Measurements from ENCODE around the gene LYRM1.
"Not testable (repeated sequence)": the region's sequence is repeated elsewhere in the genome, so short reads cannot be mapped to it uniquely, and the experiment has no call there.

Gene LYRM1, protein sequence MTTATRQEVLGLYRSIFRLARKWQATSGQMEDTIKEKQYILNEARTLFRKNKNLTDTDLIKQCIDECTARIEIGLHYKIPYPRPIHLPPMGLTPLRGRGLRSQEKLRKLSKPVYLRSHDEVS

GRCh38 chr16:20900299-20901067 lies at the start of gene LYRM1, which contains the start of gene DCUN1D3:
LYRM1 (plus strand) TSS chr16:20900771; CDS start chr16:20915556, 14,785 bp downstream.
DCUN1D3 (minus strand) TSS chr16:20900358; CDS start chr16:20862538, 37,820 bp downstream.
- peak; percentile 98 for DNase-seq

DNA sequence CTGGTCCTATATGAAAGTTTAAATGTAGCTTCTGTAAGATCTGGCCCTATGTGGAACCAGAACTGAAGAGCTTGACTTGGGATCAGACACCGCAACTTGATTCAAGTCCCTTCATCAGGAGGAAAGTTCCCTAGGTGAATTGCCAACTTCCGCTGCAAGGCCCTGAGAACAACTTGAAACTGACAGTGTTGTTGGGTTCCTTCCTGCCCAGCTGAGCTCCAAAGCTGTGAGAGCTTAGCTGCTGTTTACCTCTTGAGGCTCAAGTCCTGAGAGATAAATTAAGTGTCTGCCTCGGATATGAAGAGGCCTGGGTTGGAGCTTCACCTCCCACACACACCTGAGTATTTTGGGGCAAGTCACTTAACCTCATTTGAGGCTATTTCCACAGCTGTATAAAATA lies 49.6 kb upstream of the LYRM1 start:
- no peak for DNase-seq

DNA sequence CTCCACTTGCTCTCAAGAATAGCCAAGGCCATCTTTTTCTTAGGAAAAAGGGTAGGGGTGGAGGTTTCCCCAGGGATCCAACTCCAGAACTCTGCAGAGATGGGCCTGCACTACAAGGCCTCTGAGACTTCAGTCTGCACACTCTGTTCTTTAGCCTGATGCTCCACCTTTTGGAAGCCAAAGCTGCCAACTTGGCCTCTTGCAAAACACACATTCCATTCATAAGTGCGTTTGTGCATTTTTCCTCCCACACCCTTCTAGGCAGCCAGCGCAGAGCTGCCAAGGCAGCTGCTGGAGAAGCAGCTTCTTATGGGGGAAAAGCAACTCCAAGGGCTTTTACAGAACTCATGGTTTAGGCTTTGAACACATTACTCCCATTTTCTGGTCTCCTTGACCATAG lies 49.0 kb upstream of the LYRM1 start:
- no peak for DNase-seq

DNA sequence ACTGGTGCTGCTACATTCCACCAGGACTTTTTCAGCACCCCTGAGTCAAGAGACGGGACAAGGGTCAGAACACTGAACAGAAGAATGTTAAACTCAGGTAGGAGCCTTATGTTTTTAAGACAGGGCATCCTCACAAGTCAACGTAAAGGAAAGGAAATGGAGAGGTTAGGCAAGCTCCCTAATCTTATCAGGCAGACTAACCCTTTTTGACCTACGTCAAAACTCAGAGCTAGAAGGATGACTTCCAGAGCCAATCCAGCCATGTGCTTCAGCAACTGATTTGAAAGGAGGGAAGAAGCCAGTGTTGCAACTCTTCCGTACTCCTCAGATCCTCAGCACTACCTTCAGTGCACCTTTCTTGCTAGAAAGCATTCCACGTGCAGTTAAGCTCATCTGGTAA lies 47.4 kb upstream of the LYRM1 start:
- no peak for DNase-seq

- DNase-seq = no peak
Measured at GRCh38 chr16:20853981-20854620, 46.5 kb upstream of the LYRM1 start.

- no peak for DNase-seq
Measured at GRCh38 chr16:20854963-20855362, 45.6 kb upstream of the LYRM1 start.

DNA sequence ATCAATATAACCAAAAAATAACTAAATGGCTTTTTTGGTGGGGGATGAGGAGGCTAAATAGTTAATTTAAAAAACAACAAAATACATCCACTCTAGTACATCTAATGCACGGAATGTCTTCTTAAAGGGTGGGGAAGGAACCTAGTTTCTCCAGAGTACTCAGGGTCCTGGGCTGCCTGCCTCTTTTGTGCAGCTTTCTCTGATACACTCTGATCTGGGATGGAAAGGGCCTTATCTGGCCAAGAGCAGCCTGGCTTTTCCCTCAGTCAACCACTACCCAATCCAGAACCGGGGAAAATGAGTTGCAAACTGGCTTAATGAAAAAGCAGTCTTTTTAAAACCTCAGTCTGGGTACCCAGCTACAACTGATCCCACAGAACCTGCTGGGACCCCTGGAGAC lies 43.3 kb upstream of the LYRM1 start:
- no peak for DNase-seq

- no peak for DNase-seq
Measured at GRCh38 chr16:20859229-20859628, 41.3 kb upstream of the LYRM1 start.

- DNase-seq = no peak
Measured at GRCh38 chr16:20859699-20860098, 40.9 kb upstream of the LYRM1 start.

GRCh38 chr16:20860361-20860760 lies 40.2 kb upstream of the LYRM1 start:
- DNase-seq = no peak

GRCh38 chr16:20860995-20861394 lies 39.6 kb upstream of the LYRM1 start:
- not testable (repeated sequence) for DNase-seq

DNA sequence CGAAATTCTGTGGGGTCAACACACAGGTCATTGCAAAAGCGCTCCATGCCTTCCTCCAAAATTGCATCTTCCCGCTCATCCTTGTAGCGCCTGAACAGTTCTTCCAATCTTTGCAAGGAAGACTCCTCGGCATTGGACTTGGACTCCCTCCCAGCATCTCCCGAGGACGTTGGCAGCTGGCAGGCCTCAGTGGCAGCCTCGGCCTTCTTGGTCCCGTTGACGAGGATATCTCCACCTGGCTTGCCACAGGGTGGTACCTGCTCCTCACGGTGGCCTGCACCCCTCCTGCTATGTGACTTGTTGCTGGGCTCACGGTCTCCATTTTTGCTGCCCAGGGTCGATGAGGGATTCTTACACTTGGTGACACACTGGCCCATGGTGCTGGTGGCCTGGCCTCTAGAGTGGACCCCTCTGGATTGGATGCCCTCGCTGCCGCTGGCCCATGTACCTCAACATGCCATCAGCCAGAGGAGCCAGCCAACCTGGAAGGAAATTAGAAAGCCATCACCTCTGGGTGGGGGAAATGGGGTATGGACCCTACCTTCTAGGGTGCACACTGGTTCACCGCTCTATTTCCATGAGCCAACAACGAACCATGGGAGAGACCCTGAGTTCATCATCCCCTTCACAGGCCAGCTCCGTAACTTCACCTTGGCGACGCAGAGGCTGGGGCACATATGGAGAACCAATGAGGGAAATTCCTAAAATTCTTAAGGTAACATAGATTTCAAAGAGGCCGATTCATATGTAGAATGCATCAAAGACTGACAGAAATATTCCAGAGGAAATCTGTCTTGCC lies 38.2 kb upstream of the LYRM1 start:
- DNase-seq = no peak

DNA sequence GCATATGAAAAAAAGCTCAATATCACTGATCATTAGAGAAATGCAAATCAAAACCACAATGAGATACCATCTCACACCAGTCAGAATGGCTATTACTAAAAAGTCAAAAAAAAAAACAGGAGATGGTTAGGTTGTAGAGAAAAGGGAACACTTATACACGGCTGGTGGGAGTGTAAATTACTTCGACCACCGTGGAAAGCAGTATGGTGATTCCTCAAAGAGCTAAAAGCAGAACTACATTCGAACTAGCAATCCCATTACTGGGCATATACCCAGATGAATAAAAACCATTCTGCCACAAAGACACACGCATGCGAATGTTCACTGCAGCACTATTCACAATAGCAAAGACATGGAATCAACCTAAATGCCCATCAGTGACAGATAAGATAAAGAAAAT lies 36.2 kb upstream of the LYRM1 start:
- not testable (repeated sequence) for DNase-seq

DNA sequence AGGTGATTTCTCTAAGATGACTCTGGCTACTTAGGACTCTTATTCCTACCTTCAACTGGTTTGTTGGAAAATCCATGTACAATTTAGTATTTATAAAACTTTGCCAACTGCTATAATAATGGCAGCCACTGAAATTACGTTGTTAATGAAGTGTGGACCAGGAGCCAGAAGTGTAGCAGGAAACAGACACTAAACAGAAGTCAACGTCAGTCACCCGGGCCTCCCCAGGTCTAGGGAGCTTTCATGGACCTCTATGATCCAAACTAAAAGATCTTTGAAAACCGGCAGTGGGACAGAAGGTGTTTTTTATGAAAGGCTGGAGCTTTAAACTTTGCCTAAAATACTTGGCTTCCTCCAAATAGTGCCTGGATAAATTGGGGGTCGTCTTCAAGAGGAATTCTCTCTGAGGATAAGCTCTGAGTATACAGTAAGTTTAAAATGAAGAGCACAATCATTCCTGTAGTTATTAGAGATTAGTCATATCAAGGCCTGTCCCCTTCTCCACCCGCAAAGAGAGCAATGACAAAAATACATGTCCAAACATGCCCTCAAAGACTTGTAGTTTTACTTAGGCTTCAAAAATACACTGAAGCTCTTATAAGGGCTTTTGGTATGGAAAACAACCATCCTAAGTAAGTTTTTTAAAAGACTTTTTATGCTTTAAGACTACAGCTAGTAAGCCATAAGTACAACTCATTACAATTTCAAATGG lies 35.0 kb upstream of the LYRM1 start:
- DNase-seq = no peak

DNA sequence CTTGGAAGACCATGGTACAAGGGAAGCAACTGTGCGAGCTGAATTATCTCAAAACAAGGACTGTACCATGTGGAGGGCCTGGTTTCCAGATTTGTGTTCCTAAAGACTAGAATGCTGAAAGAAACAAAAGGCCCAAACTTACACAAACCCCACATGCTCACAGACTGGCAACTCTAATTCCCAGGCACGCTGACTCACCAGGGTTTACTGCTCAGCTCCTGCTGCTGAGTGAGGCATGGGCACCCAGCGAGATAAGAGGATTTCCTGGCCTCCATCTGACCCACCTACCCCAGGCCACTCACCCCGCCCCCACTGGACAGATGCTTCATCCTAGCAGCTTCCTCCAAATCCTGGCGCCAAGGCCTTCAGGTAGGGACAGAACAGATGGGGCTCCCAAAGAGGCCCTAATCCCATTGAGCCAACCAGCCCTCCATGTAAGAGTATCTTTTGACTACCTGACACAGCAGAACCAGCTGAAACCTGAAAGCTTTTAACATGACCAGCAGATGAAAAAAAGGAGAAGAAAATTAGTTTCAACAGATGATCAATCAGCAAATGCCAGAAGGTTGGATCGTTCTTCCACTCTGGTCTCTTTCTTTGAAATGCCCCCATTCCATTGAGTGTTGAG lies 34.3 kb upstream of the LYRM1 start:
- peak; percentile 74 for DNase-seq

DNA sequence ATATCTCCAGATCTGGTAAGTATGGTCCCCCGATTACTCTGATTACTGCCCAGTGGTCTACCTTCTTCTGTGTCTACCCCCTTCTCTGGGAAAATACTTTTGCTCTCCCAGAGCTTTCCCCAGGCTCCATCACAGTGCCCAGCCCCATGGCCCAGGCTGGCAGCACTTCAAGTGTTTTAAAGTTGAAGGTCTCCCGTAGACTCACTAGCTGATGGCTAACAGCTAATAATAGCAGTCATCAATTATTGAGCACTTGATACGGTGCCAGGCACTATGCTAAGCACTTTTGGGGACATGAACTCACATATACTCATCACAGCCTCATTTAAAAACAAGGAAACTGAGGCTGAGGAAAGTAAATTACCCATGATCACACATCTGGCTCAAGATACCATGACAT lies 33.8 kb upstream of the LYRM1 start:
- DNase-seq = no peak

- DNase-seq = no peak
Measured at GRCh38 chr16:20867585-20867984, 33.0 kb upstream of the LYRM1 start.

DNA sequence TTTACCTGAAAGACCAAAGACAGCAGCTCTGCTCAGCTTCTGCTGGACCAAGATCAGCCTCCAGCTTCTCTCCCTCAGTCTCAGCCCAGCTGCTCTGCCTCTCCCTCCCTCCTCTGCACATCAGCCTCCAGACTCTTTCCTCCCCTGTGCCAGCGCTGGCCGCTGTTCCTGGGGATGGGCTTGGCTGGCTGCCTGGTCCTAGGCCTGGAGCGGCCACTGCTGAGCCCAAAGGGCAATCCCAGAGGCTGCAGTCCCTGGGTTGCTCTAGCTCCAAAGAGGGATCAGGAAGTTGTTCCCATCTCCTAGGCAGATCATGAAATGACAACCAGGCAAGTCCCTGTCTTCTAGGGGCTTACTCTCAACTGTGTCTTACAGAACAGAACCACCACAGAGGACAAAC lies 31.7 kb upstream of the LYRM1 start:
- DNase-seq = no peak

DNA sequence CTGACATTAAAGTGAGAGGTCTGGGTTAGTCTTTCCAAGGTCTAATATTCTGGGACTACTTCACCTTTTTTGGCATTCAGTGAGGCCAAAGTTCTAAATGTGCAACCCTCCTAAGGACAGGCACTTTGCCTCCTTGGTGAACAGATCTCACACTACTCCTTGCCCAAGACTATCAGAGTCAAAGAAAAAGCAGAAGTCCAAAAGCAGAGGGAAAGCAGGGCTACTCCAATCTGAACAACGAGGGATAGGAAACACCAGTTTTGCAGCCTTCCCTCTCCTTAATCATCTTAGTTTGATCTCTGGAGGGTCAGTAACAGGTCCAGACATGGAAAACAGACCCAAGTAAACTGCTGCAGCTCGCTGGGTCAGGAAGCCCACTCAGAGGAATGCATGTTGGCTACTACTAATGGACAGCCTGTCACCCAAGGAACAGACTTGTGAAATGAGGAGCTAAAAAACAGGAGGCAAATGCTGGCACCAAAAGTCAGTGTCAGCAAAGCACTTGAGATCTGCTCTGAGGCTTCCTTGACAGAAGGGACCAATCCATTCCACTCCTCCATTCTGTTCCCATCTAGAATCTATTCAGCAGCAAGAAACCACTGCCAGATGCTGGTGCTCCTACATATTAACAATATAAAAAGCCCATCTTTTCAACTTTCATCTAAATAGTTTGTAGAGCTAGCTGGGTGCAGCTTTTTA lies 30.3 kb upstream of the LYRM1 start:
- DNase-seq = no peak

- no peak for DNase-seq
Measured at GRCh38 chr16:20871258-20871657, 29.3 kb upstream of the LYRM1 start.
